GM21576 (cell line): ENCODE results near the gene PROSER2.

Source experiments
- ATAC-seq: cut with Tn5 transposase; IDR thresholded peaks from one replicate; pipeline ENCODE4 v1.9.1; 2021; ENCODE audit warnings: mild to moderate bottlenecking, moderate library complexity; ENCODE audit not compliant: unreplicated experiment

The PROSER2 gene, protein sequence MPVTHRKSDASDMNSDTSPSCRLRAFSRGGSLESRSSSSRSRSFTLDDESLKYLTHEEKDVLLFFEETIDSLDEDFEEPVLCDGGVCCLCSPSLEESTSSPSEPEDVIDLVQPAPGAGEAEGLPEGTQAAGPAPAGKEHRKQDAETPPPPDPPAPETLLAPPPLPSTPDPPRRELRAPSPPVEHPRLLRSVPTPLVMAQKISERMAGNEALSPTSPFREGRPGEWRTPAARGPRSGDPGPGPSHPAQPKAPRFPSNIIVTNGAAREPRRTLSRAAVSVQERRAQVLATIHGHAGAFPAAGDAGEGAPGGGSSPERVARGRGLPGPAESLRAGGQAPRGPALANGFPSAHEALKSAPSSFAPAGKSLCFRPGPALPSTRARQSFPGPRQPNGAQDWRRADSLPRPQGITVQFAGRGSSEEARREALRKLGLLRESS

DNA sequence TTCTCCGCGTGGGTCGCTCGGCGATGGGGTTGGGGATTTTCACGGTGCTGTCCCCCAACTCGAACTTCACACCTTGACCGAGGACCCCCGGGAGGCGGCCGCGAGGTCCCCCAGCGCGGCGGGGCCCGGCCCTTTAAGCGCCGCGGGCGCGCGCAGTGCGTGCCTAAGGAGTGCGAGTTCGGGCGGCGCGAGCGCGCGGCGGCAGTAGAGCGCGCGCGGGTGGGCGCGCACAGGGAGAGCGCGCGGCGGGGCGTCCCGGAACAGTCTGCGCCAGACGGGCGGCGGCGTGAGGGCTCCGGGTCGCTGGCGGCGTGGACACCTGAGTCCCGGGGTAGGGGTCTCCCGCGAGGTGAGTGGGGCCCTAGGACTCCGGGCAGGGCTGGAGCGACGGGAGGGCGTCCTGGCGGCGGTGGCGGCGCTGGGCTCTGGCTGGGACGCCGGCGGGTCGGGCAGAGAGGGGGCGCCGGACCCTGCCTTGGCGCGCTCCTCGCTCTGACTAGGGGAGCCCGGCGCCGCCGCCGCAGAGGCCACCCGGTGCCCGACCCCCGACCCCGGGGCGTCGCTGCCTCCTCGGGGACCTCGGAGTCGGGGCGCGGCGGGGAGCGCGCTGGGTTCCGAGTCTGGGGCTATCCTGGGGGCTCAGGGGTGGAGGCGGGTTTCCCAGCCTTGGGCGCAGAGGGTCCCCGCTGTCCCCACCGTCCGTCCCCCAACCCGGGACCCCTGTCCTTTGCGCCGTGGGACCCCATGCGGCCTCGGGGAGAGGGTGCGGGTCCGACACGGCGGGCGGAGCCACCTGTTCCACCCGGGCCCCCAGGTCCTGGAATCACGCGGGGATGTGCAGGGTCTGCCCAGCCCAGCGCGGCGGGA is at the start of gene PROSER2:
PROSER2 (plus strand) TSS at position 235 of the 867 bp plus-strand sequence. CDS start 28,722 bp downstream, outside the sequence.
- ATAC-seq: no peak

DNA sequence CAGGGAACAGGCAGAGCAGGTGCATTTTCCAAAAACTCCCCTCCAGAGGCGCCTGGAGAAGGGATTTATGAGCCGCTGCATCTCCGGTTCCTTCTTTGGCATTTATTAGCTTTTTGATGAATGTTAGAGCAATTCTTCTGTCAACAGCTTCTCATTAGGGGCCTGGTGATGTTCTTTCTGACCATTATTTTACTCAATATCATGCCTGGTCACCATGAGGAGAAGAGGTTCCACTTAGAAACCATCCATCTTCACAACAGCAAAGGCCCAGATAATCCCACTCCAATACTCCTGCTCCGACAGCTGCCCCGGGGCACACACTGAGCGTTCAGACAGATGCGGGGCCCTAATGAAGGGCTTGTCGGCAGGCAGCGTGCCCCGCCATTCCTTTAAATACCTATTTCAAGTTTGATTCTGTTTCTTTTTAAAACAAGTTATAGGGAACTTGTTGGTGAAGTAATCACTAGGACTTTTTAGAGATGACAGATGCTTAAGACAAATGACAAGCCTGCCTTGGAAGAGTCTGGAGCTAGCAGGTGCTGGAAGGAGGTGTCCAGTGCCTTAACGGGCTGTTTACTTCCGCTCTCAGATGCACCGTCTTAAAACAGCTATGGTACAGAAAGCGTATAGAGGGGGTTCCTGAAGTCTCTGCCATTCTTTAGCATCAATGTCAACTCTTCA is 49.3 kb upstream of the PROSER2 start:
- no peak for ATAC-seq

DNA sequence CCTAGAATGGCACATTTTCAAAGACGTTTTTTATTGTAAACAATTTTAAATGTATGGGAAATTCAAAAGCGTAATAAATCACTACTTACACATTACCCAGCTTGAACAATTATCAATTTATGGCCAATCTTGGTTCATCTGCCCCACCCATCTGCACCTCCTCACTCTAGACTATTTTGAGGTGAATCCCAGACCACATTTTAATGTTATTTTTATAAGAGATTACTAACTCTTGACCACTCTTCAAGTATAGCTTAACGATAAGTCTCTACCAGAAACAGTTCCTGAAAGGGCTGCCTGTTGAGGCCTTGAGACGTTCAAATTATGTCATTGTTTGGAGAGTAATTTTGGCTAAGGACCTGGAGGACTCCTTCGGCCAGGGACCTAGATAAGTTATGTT is 47.7 kb upstream of the PROSER2 start:
- ATAC-seq: no peak

DNA sequence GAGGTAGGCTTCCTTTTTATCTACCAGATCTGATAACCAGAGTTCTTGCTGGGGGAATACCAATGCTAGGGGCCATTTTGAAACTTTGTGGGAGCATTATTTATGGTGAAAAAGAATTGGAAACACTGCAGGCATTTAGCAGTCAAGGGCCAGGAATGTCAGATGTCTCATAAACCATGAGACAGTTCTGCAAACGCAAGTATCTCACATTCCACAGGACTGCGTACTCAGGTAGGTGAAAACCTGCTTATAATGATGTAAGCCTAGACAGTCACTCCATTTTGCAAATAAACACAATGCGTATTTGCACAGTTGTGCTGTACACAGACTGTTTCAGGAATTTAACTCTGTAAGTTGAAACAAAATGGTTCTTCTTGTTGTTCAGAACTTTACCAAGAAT is 47.1 kb upstream of the PROSER2 start:
- no peak for ATAC-seq

DNA sequence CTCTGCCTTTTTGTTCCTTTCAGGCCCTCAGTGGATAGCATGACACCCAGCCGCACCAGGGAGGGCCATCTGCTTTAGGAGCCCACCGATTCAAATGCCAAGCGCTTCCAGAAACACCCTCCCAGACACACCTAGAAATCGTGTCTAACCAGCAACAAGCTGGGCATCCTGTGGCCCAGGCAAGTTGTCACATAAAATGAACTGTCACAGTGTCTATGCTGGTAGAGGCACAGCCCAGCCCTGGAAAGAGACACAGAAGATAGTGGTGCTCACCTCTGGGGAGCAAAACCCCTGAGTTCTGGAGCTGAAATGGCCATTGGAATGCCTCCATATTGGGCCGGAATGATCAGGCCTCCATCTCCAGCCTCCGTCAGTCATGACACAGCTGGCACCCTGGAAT is 42.0 kb upstream of the PROSER2 start:
- ATAC-seq: no peak

DNA sequence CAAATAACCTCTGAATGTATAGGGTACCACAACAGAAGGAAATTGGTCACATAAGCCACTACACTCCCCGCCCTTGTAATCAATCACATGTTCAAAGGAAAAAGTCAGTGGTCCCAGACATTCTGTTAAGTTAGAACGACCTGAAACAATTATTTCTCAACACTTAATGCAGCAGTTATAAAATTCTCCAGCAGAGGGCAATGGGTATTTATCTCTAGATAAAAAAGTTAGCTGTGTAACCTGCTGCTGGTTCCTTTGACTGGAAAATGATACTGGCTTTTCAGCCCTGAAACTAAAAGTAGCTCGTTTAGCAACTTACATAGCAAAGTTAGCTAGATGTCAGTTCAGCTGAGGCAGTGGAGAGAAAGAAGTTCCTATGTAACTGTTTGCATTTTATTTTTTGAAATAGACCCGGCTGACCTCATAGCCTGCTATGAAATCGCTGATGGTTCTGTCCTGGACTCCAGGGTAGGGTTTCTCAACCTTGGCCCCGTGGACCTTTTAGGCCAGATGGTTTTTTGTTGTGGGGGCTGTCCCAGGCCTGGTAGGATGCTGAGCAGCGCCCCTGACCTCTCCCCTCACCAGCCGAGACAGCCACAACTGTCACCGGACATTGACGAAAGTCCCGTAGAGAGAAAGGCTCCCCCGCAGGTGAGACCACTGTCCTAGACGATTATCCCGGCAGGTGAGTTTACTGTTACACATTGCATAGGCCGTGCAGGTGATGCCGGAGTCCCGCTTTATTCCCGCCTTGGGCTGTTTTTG is 40.2 kb upstream of the PROSER2 start:
- ATAC-seq: peak; percentile 56

DNA sequence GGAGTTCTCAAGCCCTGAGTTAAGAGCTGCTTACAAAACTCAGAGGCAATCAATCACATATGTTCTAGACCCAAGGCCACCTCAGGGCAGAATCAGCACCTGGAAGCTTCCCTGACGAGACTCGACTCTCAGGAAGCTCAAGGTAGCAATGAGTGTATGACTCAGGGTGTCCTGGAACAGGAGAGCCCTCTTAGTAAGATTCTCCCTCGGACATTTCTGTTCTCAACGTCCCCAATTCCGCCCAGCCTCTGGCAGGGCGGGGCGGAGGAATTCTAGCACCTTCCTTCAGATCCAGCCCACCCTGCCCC is 39.6 kb upstream of the PROSER2 start:
- no peak for ATAC-seq

DNA sequence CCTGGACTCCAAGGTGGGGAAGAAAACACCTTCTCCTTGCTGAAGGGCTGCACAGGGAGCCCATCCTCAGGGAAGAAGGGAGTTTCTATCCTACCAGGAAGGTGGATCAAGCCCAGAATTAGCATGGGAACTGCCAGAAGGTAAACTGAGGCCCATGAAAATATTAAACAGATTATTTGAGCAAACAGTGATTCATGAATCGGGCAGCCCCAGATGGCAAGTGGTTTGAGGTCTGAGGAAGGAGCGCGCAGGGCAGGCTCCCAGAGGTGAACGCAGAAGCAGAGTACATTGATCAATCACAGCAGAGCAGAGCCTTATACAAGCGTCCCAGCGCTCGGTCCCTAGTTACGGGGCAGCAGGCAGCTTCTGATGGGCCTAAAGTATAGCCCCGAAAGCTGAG is 35.8 kb upstream of the PROSER2 start:
- no peak for ATAC-seq

DNA sequence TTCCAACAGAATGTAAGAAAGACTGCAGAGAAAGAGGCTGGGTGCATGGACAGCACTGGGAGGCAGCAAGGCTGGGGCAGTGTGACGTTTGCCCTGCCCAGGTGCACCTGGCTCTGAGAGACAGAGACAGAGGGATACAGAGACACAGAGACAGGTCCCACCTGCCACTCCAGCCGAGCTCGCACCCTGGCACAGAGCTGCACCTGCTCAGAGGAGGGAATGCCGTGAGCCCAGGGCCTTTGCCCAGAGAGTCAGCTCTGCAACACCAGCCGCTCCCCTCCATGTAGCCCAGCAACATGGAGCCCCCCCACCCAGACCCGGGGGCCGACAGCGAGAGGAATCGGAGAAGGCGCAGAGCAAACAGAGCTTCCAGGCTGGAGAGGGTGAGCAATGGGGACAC is 35.3 kb upstream of the PROSER2 start:
- ATAC-seq: no peak

DNA sequence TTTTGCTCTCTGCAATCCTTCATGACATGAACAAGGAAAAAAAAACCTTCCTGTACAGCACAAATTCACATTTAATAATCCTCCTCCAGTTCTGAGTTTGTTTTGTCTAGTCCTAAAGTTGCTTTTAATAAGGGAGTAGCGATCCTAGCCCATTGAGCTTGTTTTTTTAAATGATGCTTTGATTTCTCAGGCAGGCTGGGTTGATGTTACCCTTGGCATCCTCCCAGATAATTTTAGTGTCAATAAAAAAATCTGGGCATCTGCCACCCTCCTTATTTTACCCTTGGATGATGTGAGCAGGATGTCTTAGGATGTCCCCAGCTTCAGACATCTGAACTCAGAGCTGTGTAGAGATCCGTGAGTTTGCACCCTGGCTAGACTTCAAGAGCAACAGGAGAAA is 33.9 kb upstream of the PROSER2 start:
- no peak for ATAC-seq

DNA sequence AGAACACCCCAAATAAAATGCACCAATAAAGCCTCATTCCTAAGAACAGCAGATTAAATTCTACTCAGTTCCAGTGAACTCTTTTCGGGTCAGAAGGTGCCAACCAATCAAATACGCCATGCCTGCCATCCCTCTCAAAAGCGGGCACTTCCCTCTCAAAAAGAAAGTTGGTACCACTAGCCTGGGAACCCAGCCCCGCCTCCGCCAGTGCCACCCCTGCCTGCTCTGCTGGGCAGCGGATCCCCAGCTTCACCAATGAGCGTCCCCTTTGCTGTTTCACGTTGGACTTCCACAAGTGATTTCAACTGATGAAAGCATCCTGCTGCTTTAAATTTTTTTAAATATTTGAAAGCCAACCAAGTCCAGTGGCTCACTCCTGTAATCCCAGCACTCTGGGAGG is 33.2 kb upstream of the PROSER2 start:
- no peak for ATAC-seq

DNA sequence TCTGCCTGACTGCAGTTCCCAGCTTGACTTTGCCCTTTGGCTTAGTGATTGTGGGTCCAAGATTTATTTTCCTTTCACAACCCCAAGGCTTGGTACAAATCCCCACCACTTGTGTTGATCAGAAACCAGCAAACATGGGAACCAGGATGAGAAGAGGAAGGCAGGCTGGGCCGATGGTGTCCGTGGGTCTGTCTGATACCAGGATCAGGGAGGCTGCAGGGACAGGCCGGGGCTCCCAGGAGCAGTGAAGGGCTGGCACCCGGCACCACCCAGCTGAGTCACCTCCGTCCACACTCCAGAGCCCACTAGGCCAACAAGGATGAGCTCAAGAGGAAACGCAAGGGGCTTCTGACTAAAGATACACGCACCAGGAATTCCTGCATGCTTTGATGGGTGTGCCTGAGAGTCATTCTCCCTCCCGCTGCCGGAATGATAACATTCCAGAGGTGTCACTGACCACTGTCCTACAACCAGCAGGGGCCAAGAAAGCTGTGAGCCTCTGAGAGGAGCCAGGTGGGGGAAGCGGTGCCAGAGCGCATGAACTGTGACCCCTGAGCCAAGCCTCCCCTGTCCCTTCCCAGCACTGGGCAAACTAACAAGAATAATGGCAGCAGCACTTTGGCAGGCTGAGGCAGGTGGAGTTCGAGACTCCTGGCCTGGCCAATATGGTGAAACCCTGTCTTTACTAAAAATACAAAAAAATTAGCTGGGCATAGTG is 29.2 kb upstream of the PROSER2 start:
- ATAC-seq: no peak

DNA sequence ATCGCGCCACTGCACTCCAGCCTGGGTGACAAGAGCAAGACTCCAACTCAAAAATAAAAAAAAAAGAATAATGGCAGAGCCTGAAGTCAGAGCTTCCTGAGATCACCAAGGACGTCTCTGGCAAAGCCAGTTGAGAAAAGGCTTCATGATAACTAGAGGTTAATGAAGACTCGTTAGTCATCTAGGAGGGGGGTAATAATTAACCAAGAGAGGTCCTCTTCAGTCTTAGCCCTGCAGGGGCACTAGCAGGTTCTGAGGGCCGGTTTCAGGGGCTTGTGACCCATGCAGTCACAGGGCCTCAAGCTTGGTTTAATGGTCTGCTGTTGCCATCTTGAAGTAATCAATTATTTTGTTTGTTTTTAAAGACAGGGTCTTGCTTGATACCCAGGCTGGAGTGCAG is 28.6 kb upstream of the PROSER2 start:
- no peak for ATAC-seq

DNA sequence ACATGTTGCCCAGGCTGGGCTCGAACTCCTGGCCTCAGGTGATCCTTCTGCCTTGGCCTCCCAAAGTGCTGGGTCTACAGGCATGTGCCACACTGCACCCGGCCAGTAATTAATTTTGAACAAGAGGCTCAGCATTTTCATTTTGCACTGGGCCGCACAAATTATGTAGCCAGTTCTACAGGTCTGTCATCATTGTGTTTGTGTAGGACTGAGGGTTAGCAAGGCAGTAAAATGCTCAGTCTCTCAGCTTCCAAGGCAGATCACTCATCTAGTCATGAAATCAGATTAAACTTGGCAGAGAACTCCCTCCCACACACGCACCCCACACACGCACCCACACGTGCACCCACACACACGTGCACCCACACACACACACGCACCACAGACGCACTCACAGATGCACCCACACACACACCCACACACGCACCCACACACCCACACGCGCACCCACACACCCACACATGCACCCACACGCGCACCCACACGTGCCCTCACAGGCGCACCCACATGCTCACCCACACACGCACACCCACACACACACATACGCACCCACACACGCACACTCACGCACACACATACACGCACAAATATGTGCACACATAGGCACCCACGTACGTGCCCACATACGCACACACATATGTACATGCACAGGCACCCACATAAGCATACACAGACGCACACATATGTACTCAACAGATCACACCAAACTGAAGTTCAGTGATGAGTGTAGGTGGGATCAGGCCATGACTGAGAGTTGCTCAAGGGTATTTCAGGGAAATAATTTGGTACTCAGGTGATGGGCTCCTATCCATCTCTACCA is 27.8 kb upstream of the PROSER2 start:
- ATAC-seq: no peak

DNA sequence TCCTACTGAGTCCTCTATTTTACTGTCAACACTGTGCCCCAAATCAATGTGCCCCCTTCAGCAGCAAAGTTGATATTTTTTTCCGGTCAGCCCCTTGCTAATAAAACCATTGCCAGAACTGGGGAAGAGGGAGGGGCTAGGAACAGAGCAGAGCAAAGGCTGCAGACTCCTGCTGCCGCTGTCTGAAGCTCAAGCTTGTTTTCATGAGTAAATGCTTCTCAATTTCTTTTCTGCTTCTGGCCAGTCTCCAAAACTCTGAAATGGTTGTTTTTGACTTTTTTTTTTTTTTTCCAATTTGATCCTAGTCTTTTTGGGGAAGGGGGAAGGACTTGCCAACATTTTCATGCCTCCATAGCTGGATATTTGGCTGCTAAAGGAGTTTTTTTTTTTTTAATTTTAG is 26.7 kb upstream of the PROSER2 start:
- no peak for ATAC-seq

DNA sequence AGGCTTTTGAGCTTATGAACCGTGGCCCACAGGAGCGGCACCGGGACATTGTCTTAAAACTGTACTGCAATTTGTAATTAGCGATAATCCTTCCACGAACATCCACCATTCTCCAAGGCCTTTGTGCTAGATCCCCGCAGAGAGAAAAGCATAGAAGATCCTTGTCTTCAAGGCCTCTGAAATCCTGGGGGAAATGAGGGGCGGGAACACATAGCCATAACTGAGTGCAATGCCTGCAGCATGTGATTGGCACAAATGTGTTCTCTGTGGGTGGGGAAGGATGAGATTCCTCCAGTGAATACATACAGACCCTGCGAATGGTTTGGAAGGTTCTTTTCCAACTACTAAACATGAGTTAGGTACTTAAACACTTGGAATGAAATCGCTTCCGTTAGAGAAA is 25.9 kb upstream of the PROSER2 start:
- ATAC-seq: no peak

DNA sequence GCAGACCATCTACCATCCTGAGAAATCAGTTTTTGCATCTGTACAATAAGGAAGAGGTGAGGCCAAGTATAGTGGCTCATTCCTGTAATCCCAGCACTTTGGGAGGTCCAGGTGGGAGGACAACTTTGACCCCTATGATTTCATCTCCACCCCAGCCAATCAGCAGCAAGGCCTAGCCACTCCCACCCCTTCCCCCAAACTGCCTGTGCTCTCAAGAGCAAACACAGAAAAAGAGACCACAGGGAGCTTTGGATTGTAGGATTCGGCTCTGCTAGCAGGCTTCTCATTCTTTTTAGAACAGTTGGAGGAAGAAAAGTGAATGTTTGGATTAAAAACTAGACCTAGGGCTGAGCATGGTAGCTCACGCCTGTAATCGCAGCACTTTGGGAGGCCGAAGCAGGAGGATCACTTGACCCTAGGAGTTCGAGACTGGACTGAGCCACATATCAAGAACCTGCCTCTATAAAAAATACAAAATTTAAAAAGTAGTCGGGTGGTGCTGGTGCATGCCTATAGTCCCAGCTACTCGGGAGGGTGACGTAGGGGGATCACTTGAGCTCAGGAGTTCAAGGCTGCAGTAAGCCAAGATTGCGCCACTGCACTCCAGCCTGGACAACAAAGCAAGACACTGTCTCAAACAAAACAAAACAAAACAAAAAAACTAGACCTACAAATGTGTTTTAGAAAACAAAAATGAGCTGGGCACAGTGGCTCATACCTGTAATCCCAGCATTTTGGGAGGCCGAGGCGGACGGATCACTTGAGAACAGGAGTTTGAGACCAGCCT is 25.1 kb upstream of the PROSER2 start:
- ATAC-seq: no peak

DNA sequence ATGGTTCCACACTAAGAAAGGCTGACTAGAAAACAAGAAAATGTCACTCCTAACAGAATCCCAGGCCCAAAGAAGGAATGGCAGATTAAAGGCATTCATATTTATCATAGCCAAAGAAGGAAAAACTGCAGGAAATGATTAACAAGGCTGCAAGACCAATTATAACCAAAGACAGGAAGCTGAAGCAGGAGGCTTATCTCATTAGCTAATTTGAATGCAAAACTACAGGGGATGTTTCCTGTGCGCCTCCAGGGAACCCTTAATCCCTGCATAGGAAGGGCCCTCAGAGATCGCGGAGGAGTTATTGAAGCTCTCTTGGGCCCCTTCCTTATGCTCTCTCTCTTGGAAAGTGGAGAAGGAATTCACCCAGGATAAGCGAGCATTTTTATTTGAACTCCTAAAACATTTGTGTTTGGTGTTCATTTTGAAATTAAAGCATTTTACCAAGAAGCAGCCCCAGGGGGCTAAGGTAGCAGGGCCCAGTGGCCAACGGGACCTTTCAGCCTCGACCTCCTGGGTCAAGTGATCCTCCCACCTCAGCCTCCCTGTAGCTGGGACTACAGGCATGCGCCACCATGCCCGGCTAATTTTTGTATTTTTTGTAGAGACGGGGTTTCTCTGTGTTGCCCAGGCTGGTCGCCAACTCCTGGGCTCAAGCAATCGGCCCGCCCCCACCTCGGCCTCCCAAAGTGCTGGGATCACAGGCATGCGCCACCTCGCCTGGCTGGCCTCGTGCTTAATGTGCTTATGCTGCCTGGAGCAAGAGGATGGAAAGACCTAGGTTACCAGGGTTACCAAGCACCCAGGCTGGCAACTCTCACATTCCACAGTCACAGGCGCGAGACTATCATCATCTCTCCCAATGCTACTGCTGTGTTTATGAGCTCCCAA is 24.1 kb upstream of the PROSER2 start:
- ATAC-seq: no peak
